CD4-positive, alpha-beta T cell treated with Interleukin-4 for 1 hour (primary cell): Measurements from ENCODE around the gene PSD.
"Not testable (repeated sequence)": the region's sequence is repeated elsewhere in the genome, so short reads cannot be mapped to it uniquely, and the experiment has no call there.

Experiments
- DNase-seq, 2 donors: peaks; one replicate each; pipeline ENCODE4 v3.0.0-alpha.2; 2020 to 2022

The PSD gene

DNA sequence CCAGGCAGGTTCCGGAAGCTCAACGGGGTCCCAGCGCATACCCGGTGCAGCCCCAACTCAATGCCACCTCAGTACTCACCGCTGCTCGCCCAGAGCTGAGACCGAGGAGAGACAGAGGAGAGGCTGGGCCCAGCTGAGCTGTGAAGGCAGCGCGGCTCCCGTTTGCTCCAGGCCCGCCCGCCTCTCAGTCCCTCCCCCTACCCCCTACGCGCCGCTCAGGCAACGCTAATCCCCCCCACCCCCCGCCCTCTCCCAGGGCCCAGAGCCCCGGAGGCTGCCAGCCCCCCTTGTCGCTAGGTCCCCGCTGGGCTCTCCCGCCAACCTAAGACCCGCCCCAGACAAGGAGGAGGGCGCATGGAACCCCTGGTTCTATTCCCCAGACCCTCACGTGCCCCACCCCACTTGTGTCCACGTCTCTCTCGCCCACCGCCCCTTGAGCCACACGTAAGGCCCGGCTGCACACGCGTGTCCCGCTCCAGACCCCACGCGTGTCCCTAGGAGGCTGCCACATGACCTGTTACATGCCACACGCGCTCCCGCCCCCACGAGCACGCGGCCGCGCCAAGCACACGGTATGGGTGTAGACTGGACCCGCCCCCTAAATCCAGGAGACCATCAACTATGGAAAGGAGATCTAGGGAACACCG is at the start of gene PSD:
Gene PSD, minus strand, starts transcription at position 164 of the 647 bp plus-strand sequence. CDS start 1,747 bp downstream, outside the sequence.
- DNase-seq = no peak

DNA sequence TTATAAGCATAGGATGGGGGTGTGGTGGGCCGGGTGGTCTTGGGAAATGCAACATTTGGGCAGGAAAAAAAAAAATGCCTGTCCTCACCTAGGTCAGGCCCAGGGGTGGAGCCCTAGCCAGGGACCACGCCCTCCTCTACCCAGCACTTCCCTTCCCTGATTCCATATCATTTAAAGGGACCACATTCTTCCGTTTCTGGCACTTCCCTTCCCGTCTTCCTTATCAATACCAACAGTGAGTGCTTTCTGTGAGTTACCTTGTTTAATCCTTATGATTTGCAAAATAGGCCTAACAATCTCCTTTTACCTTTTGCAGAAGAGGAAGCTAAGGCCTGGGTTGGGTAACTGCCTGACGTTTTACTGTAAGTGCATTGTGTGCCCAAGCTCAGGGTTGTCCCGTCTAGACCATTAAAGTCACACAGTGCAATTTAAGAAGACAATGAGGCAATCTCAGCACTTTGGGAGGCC is 49.4 kb upstream of the PSD start:
- DNase-seq = peak in 1 of 2 donors; percentile 31

DNA sequence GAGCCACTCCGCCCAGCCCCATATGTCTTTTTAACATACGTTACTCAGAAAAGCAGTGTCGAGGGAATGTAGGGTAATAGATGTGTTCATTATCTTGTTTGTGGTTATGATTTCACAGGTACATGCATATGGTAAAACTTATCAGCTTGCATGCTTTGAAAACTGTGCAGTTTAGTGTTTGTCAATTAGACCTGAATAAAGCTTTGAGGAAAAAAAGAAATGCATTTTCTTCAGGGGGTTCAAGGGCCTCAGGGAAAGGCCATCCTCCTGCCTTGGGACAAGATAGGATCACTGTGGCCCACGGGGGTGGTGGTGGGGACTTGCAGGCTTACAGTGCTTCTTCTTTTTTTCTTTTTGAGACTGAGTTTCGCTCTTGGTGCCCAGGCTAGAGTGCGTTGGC is 48.7 kb upstream of the PSD start:
- no peak for DNase-seq

DNA sequence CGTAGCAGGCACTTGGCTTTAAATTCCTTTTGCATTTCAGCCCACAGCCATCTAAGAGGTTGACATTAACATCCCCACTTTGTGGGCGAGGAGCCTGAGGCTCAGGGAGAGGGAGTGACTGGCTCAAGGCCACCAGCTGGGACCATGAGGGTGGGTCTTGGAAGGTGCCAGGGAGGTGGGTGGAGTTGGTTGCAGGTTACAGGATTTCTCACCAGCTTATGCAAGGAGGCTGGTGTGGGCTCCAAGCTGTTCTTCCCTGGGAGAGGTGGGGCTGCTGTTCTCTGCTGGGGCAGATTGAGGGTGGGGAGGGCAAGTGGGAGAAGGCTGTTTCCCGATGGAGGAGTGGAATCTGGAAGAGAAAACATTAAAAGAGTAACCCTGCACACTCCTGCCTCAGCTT is 46.9 kb upstream of the PSD start:
- no peak for DNase-seq

DNA sequence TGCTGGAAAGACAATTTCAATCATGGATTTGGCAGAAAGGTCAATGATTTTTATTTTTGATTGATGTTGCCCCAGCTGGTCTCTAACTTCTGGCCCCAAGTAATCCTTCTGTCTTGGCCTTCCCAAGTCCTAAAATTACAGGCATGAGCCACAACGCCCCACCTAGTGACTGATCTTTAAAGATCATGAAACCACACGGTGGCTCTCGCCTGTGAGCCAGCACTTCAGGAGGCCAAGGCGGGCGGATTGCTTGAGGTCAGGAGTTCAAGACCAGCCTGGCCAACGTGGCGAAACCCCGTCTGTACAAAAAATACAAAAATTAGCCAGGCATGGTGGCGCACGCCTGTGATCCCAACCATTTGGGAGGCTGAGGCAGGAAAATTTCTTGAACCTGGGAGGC is 45.4 kb upstream of the PSD start:
- DNase-seq = no peak

DNA sequence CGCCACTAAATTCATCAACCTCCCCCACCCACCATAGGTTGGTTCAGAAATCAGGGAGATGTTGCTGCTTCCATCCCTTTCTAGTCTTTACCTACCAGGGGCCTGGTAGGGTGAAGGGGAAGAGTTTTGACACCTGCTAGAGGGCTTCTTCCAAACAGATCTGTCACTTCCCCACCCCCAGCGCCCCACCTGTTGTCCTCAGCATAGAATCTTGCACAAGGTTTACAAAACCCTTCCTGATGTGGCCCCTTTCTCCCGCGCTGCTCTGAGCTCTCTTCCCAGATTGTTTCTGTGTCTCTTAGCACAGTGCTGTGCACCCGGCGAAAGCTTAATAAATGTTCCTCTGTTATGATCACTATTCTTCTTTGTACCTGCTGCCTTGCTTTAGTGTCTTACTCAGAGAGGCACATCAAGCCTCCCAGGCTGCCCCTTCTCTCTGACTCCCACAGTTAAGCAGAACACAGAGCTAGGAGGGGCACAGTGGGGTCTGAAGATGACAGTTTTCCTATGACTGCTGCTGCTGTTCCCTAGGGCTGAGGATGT is 44.0 kb upstream of the PSD start:
- no peak for DNase-seq

DNA sequence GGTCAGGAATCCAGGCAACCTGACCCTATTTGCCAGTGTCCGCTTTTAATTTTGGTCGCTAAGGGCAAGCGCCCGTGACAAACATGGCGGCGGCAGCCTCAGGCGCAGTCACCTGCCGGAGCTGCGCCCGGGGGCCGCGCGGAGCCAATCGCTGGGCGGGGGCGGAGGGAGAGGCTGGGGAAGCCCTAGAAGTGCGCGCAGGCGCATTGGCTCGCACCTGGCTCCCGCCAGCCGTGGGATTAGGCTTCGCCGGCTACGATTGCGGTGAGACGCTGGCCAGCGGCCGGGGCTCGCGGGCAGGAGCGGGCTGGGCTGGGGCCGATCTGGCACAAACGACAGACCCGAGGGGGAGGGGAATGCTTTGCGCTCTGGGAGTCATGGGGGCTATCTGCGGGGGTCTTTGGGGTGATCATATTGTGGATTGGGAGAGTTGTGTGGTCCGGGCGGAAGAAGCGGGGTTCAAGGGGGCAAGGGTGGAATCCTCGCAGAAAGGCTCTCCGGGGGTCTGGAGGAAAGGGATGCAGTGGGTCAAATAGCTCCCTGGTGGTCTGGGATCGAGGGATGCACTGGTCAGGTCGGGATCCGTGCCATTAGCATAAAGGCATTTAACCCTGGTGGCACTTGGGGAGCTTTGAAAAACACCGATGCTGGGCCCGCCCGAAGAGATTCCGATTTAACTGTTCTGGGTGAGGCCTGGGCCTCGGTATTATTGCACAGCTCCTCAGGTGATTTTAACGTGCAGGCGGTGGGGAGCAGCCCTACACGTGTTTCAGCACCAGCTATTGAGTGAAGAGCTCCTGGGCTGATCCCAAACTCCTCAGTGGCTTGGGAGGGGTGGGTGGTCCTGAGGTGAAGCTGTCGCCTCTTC is 42.8 kb upstream of the PSD start:
- DNase-seq = peak; percentile 92 to 93

DNA sequence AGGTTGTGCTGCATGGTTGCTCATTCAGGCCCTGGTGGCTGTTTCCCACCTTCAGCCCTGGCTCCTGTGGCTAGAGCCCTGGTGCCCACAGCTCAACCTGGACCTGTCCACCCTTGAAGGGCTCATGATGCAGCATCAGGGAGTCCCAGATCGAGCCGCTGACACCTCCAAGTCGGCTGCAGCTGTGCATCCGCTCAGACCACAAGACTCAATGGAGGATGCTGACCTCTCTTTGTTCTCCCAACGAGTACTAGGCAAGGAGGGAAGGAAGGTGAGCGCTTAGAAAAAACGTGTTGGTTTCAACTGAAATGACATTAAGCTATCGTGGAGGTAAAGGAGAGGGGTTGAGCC is 42.2 kb upstream of the PSD start:
- DNase-seq = no peak

DNA sequence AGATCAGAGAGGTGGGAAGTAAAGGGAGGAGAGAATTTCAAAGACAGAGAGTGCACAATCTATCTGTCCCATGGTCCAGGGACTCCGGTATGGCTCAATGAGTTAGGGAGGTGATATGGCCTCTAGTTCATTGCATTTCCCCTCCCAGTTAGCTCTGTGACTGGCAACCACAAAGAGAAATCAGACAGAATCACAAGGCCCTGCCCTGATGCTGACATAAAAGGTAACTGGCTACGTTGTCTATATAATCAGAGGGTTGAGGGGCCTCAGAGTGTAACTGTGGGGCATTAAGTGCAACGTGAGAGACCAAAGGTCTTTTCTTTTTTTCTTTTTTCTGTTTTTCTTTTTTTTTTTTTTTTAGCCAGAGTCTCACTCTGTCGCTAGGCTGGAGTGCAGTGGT is 40.1 kb upstream of the PSD start:
- no peak for DNase-seq

DNA sequence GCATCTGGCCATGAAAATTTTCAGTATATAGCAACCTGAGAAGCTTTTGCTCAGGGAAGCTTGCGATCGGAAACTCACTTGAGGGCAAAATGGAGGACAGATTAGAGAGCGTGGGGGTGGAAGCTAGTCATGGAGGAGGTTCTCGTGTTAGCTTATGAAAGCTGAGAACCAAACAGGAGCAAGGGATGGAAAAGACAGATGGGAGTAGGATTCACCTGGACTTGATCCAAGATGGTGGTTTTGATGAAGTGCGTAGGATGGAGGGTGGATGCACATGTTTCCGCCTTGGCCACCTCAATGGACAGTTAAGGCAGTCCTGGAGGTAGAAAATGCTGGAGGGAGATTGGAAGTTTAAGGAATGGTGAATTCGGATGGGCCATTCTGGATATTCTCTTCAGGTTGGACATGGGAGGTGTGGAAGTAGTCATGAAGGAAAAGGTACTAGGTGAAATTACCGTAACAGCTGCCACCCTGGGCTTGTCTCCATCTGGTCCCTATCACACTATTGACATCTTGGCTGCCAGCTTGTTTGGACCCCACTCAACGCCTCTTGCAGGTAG is 39.1 kb upstream of the PSD start:
- no peak for DNase-seq

DNA sequence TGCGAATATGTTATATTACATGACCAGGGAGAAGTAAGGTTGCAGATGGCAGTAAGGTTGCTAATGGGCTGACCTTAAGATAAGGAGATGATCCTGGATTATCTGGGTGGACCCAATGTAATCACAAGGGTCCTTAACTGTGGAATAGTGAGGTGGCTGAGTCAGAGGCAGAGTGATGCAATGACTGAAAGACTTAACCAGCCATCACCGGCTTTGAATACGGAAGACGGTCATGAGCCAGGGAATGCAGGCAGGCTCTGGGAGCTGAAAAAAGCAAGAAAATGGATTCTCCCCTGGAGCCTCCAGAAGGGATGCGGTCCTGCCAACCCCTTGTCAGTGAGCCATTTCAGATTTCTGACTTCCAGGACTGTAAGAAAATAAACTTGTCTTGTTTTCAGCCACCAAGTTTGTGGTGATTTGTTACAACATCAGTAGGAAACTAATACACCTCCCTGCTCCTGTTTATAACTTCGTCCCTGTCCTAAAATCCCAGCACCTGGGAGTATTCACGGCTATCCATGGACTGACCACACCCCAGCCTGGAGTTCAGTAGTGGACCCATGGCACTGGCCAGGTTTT is 37.4 kb upstream of the PSD start:
- DNase-seq = no peak

DNA sequence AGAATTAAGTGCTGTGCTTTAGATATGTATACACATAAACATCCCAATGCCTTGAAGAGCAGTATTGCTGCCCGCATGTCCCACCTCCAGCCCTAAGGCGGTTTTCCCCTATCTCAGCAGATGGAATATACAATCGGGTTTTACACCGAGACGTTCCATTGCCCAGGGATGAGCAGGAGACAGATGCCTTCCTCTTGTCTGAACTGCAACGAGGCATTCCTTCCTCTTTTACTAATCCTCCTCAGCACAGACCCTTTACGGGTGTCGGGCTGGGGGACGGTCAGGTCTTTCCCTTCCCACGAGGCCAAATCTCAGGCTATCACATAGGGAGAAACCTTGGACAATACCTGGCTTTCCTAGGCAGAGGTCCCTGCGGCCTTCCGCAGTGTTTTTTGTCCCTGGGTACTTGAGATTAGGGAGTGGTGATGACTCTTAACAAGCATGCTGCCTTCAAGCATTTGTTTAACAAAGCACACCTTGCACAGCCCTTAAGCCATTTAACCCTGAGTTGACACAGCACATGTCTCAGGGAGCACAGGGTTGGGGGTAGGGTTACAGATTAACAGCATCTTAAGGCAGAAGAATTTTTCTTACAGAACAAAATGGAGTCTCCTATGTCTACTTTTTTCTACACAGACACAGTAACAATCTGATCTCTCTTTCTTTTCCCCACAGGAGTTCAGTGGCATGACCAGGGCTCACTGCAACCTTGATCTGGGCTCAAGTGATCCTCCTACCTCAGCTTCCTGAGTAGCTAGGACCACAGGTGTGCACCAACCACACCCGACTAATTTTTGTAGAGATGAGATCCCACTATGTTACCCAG is 36.3 kb upstream of the PSD start:
- not testable (repeated sequence) for DNase-seq

DNA sequence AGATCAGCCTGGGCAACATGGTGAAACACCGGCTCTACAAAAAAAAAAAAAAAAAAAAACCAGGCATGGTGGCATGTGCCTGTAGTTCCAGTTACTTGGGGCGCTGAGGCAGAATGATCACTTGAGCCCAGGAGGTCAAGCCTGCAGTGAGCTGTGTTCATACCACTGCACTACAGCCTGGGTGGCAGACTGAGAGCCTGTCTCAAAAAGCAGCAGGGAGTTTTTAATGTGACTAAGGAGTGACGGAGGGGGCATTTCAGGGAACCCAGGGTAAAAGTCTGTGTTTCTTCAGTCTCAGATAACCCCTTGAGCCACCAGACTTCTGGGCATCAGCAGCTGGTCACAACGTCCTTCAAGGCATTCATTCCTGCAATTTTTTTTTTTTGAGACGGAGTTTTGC is 34.9 kb upstream of the PSD start:
- DNase-seq = no peak

DNA sequence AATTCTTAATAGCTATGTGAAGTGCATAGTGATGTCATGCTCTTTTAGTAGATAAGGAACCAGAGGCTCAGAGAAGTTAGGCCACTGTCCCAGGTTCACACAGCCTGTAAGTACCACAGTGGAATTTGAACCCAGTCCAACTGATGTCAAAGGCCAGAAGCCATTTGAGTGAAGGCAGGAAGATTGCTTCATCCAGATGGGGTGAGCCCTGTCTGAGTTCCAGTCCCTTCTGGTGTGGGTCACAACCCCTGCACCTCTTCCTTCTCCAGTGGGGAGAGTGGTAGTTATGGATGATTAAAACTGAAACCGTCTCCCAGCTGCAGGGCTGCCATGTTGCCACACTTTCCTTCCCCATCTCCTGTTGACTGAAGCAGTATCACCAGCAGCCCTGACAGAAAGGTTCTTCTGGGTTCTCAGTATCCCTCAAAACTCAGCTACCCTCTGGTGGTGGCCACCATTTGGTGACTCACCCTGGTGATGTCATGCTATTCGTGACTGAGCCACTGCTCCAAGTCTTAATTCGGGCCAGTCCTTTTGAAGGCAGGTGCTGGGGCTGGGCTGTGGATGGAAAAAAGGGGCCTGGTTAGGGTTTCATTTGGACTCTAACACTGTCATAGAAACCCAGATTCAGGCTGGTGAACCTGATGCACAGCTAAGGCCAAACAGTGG is 34.2 kb upstream of the PSD start:
- DNase-seq = peak; percentile 37 to 73

DNA sequence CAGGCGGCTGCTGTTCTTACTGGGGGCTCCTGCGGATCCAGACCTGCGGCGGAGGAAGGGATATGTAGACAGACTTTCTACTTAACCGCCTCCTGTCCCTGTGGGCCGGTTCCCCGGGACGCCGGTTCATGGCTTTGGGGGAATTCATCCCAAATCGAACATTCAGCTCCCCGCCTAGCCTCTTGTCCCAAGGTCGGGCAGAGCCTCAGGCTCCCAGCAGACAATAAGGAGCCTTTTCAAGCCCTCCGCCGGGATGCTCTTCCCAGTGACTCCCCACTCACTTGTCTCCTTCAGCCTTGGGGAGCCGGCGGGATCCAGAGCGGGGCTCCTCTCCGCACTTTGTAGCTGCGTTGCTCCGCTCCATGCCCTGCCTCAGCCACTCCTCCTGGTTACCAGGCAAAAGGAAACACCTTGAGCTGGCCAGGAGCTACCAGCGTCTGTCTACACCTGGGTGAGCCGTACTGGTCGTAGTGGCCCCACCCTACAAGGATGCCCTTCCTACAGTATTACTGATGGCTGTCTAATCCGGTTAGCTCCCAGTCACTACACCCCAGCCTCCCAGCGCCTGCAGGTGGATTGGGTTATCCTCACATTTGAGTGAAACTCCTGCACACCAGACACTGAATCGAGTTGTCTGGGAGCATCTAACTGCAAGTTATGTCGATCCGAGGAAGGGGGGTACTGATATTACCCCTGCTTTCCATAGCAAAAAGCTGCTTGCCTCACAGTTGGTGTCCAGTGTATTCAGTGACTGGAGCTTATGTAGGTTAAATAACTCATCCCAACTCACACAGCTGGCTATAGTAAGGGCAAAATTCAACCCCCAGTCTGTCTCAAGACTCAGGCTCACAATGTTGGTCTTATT is 32.8 kb upstream of the PSD start, which contains the start of gene C10orf95:
Gene C10orf95, minus strand, starts transcription at position 439 of the 865 bp plus-strand sequence. CDS start 450 bp downstream, outside the sequence.
- no peak for DNase-seq

DNA sequence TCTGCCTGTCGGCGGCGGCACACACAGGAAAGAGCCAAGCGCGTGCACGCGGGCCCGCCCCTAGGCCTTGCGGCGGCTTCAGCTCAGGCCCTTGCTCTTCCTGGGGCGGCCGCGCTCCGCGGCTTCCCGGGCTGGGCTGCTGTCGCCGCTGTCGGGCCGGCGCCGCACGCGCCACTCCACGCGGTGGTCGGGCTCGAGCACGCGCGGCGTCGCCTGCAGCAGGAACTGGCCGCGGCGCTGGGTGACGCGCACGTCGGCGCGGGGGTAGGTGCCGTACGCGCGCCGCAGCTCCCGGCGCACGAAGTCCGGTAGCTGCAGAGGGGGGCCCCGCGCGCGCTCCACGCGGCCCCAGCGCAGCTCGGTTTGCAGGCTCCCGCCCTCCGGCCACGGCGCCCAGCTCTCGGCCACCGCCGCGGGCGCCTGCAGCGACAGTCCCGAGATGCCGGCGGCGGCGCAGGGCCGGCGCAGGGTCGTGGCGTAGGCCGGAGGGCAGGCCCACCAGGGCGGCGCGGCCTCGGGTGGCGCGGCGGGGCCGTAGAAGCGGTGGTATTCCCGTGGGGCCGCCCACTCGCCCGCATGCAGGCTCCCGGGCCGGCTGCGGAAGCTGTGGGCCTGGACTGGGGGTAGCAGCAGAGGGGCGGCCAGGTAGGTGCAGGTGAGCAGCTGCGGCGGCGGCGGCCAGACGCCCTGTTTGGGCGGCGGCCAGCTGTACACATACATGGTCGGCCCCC is 32.0 kb upstream of the PSD start:
- peak; percentile 92 for DNase-seq

DNA sequence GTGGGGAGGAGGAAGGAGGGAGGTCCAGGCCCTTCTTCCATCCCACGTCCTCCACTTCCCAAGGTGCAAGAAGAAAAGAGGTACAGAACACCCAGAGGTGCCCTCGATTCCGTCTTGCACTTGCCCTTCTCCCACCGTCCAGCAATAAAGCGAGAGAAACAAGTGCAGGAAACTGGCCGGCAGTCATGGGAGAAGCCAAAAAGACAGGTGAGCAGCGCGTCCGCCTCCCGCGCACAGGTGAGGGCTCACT is 31.5 kb upstream of the PSD start:
- DNase-seq = no peak

DNA sequence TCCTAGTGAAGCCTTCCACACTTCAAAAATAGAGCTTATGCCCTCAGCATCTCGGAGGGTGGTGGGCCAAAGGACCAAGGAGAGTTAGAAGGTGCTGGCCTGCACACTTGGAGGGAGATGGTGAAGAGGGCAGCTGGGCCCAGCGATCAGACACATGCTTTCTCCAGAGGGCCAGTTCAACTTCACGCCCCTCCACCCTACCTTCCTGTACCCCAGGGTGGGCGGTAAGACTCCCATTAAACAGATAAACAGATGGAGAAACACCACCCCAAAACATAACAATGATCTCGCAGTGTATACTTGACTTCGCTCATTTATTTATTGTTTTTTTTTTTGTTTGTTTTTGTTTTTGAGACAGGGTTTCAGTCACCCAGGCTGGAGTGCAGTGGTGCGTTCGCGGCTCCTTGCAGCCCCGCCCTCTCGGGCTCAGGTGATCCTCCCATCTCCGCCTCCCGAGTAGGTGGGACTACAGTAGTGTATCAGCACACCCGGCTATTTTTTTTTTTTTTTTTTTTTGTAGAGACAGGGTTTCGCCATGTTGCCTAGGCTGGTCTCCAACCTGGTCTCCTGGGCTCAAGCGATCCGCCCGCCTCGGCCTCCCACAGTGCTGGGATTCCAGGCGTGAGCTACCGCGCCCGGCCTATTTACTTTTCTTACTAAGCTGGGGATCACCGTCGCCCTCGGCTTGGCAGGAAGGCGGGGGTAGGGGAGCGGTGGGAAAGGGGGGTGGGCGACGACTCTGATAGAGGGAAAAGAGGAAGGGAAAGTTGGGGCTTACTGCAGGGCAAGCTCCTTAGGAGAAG is 30.9 kb upstream of the PSD start:
- peak; percentile 91 to 92 for DNase-seq

DNA sequence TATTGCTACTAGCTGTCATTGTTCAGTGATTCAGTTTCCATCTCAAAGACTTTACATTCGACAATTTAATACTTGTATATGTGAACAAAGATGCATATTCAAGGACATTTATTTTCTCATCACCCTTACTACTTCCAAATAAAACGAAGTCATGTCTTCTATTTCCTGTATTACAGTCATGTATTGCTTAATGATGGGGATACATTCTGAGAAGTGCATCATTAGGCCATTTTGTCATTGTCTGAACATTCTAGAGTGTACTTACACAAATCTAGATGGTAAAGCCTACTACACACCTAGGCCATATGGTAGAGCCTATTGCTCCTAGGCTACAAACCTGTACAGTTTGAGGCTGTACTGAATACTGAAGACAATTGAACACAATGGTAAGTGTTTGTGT is 26.3 kb upstream of the PSD start:
- DNase-seq = no peak
